Colonic mucosa (tissue), 4 donors: ENCODE results near the gene PLCG2. TPM values are rescaled to one million over a fixed set of nuclear protein-coding genes. Genes with fewer than 3 reads are reported as not detected.

Experiments used
- DNase-seq: peaks from one replicate; pipeline ENCODE4 v3.0.0-alpha.2; 2020
- H3K27ac ChIP-seq: fragments of 200-600 bp; one replicate; pipeline ENCODE4 v1.8.0; 2021
- H3K27me3 ChIP-seq: fragments of 200-600 bp; one replicate; pipeline ENCODE4 v1.8.0; 2021
- H3K36me3 ChIP-seq: fragments of 200-600 bp; one replicate; pipeline ENCODE4 v1.8.0; 2021
- H3K4me1 ChIP-seq: fragments of 200-600 bp; one replicate; pipeline ENCODE4 v1.8.0; 2021; ENCODE audit warnings: mild to moderate bottlenecking
- H3K4me3 ChIP-seq: fragments of 200-600 bp; one replicate; pipeline ENCODE4 v1.8.0; 2021
- H3K9ac ChIP-seq, 2 donors: one replicate each; pipeline ENCODE4 v1.7.0; 2013; ENCODE audit warnings: control low read depth in 2 of 2, low read depth in 2 of 2, low read length in 2 of 2
- H3K9me3 ChIP-seq: fragments of 200-600 bp; one replicate; pipeline ENCODE4 v1.8.0; 2021
- CTCF ChIP-seq: fragments of 200-600 bp; IDR thresholded peaks from one replicate; pipeline ENCODE4 v1.8.0; 2022; ENCODE audit warnings: antibody characterized with exemption, mild to moderate bottlenecking
- intact Hi-C: fragments of 100-400 bp; cut with DNase I; formaldehyde crosslinking; loops from one replicate; pipeline ENCODE4 v1.14.1; 2022
- total RNA-seq, 2 donors: library from RNA; stranded (reverse); fragmentation: NEBNext Ultra II Directional in 1 of 2; extraction: Animal tissue kit (Norgen Biotek cat#: 25700) in 1 of 2; gene quantifications; one replicate each; pipeline ENCODE4 v1.2.1, GENCODE V29; 2021
- donor health status: healthy.
- donor health status: DM: no; HTN: no; CAD: no.
- donor health status: DM: no; HTN: no; CAD: no.

PLCG2 gene
- total RNA-seq, 2 donors from 2014 or later = 9.1 to 9.6 TPM

- H3K27ac ChIP-seq = no peak overlapping the region
- DNase-seq = no peak
- no peaks in the 10 kb centered on the region for H3K27me3 ChIP-seq
- H3K4me3 ChIP-seq = no peak overlapping the region
- TF ChIP-seq CTCF = no peak
- H3K9me3 ChIP-seq = no peaks in the 10 kb centered on the region
- H3K9ac ChIP-seq = no peak overlapping the region
- no peaks in the 10 kb centered on the region for H3K4me1 ChIP-seq
- H3K36me3 ChIP-seq = no peaks in the 10 kb centered on the region
- intact Hi-C loops = no loop called here
Measured at GRCh38 chr16:81807767-81808358, 28.8 kb downstream of the PLCG2 start.

- H3K27ac ChIP-seq = no peak overlapping the region
Measured at GRCh38 chr16:81808933-81809480, 29.9 kb downstream of the PLCG2 start.

GRCh38 chr16:81809567-81809966 is 30.5 kb downstream of the PLCG2 start:
- Histone ChIP-seq H3K9ac (no peak overlapping the region), H3K4me1 (no peaks in the 10 kb centered on the region), H3K9me3 (no peaks in the 10 kb centered on the region), H3K27ac (no peak overlapping the region), H3K4me3 (no peak overlapping the region), H3K36me3 (no peaks in the 10 kb centered on the region), H3K27me3 (no peaks in the 10 kb centered on the region)
- intact Hi-C loops = no loop called here
- no peak for DNase-seq
- TF ChIP-seq CTCF = no peak

More at GRCh38 chr16:81808933-81809480, 29.9 kb downstream of the PLCG2 start:
- H3K4me1 ChIP-seq = no peaks in the 10 kb centered on the region
- H3K4me3 ChIP-seq = no peak overlapping the region
- intact Hi-C loops = no loop called here
- H3K9ac ChIP-seq = no peak overlapping the region
- no peaks in the 10 kb centered on the region for H3K27me3 ChIP-seq
- no peaks in the 10 kb centered on the region for H3K9me3 ChIP-seq
- no peak for TF ChIP-seq CTCF
- no peak for DNase-seq
- H3K36me3 ChIP-seq = no peaks in the 10 kb centered on the region

- Histone ChIP-seq H3K36me3 (no peaks in the 10 kb centered on the region), H3K9me3 (no peaks in the 10 kb centered on the region), H3K27ac (no peak overlapping the region), H3K4me3 (no peak overlapping the region), H3K27me3 (no peaks in the 10 kb centered on the region), H3K9ac (no peak overlapping the region), H3K4me1 (no peaks in the 10 kb centered on the region)
- intact Hi-C loops = no loop called here
- no peak for DNase-seq
- no peak for TF ChIP-seq CTCF
Measured at GRCh38 chr16:81810361-81810760, 31.3 kb downstream of the PLCG2 start.

GRCh38 chr16:81810894-81811538 is 31.9 kb downstream of the PLCG2 start:
- H3K27ac ChIP-seq = no peak overlapping the region
- DNase-seq = no peak
- no peaks in the 10 kb centered on the region for H3K9me3 ChIP-seq
- no peak overlapping the region for H3K9ac ChIP-seq
- no peaks in the 10 kb centered on the region for H3K27me3 ChIP-seq
- no peak for TF ChIP-seq CTCF
- H3K36me3 ChIP-seq = no peaks in the 10 kb centered on the region
- intact Hi-C loops = no loop called here
- H3K4me1 ChIP-seq = no peaks in the 10 kb centered on the region
- no peak overlapping the region for H3K4me3 ChIP-seq
